Fibroblast of villous mesenchyme (primary cell): ENCODE measurements around the gene LRCOL1. TPM values are rescaled to one million over a fixed set of nuclear protein-coding genes. Genes with fewer than 3 reads are reported as not detected.

ENCODE experiments used
- DNase-seq: peaks from one replicate; pipeline ENCODE4 v3.0.0-alpha.2; 2010; ENCODE audit warnings: low read depth
- H3K4me3 ChIP-seq: 2 replicates; pipeline ENCODE4 v1.5.1; 2011; ENCODE audit warnings: low read depth, mild to moderate bottlenecking, low read length
- total RNA-seq: library from RNA; depleted of rRNA; stranded (reverse); fragments of >200 nt; gene quantifications from 2 replicates; pipeline ENCODE4 v1.2.3, GENCODE V29; 2012
- TF ChIP-seq, protein P1 (sequence below): IDR thresholded peaks from 2 replicates; pipeline ENCODE4 v1.5.1; 2012; ENCODE audit warnings: low read depth, mild to moderate bottlenecking, low read length; ENCODE audit not compliant: insufficient read depth

The LRCOL1 gene
- total RNA-seq, 1 donor, result not detected

GRCh38 chr12:132565365-132565764, 45.0 kb downstream of the LRCOL1 start:
- TF ChIP-seq, protein P1, sequence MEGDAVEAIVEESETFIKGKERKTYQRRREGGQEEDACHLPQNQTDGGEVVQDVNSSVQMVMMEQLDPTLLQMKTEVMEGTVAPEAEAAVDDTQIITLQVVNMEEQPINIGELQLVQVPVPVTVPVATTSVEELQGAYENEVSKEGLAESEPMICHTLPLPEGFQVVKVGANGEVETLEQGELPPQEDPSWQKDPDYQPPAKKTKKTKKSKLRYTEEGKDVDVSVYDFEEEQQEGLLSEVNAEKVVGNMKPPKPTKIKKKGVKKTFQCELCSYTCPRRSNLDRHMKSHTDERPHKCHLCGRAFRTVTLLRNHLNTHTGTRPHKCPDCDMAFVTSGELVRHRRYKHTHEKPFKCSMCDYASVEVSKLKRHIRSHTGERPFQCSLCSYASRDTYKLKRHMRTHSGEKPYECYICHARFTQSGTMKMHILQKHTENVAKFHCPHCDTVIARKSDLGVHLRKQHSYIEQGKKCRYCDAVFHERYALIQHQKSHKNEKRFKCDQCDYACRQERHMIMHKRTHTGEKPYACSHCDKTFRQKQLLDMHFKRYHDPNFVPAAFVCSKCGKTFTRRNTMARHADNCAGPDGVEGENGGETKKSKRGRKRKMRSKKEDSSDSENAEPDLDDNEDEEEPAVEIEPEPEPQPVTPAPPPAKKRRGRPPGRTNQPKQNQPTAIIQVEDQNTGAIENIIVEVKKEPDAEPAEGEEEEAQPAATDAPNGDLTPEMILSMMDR, result no peak
- H3K4me3 ChIP-seq, result no peak overlapping the region
- DNase-seq, result no peak

DNA sequence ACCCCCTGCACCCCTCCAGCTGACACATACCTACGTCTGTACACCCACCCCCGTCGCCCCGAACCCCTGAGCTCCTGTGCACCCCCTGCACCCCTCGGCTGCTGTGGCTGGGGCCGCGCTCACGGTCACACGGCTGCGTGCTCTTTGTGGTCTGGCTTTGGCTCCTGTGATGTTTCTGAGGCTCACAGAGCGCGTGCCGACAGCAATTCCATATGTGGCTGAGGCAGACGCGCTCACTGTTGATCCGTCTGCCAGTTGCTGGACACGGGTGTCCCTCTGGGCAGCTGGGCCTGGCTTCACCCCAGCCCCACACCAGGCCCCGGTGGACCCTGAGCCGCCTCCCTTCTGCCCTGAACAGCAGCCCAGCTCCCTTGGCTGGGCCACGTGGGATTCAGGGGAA, 46.5 kb downstream of the LRCOL1 start:
- TF ChIP-seq, protein P1, result no peak
- DNase-seq, result no peak
- H3K4me3 ChIP-seq, result no peak overlapping the region

DNA sequence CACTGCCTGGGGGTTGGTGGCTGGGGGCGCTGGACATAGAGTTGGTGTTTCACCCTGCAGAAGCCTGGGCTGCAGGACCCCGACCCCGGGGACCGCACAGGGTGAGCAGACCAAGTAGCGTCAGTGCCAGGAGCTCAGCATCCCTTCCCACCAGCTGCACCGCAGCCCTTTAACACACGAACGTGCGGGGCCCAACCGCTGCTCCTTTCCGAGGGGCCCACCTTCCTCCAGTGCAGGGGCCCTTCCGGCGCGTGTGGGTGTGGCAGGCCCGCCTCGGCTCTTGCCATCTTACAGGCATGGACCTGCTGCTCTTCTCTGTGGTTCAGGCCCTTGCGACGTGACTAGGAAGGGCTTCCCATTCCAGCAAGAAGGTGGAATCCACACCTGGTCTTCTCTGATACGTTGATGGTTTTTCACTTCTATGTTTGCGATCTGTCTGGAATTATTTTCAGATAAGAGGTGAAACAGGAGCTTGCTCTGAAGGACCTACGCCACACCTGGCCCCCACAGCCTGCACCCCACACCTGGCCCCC, 47.8 kb downstream of the LRCOL1 start:
- no peak for DNase-seq
- TF ChIP-seq, protein P1, result no peak
- no peak overlapping the region for H3K4me3 ChIP-seq

DNA sequence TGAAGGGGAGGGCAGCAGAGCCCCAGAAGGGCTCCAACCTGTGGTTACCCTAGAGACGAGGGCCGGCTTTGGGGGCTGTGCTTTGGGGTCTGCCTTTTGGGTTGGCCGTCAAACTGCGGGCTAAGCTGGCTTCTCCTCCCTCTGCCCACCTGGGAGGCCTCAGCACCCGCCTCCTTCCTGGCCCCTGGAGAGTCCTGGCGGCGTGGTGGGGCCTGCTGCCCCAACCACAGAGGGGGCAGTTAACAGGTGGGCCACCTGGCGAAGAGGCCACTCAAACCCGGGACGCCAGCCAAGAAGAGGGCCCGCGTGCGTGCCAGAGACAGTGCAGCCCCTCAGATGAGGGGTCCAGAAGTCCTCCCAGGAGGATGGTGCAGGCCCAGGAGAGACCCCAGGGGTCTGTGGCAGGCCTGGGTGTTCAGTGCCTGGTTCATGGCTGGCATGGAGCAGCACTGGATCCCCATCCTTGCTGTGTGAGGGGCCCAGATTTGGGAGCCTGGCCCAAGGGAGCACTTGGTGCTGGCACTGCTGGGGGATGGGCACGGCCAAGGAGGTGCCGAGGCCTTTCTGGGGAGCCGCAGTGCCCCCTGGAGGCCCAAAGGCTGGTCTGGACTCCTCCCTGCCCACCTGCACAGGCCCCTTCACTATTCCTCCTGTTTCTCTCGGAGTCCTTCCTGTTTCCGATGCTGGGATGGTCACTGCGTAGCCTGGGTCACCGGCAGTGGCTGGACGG, 48.8 kb downstream of the LRCOL1 start:
- TF ChIP-seq, protein P1, result peak; percentile 34
- H3K4me3 ChIP-seq, result no peak overlapping the region
- no peak for DNase-seq

DNA sequence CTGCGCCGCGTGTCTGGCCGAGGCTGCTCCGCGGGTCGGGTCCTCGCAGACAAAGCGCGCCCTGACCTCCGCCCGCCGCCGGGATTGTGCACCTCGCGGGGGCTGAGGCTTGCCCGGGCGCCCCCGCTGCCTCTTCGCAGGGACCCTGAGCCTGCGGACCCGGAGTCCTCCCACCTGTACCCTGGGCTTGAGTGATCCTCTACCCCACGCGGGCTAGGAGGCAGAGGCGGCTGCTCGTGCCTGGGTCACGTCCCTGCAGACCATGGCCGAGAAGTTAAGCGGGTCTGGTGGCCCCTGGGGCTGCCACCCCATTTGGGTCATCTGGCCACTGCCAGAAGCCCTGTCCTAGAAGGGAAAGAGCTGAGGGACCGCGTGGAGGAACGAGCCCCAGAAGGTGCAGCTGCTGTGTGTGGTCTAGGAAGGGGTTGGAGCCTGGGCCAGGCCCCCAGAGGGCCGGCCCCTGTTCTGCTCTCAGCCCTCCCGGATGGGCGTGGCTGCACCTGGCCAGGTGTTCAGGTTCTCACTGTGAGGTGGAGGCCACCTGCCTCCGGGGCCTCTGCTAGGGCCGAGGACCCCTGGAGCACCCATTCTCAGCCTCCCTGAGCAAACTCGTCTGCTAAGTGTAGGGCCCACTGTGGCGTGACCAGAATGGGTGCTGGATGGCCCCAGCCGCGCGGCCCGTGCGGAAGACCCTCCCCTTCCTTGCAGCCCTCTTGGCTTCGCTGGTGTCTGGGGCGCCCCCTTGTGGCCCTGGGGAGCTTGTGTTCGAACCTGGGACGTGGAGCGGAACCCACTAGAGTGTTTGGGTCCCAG, 49.6 kb downstream of the LRCOL1 start:
- peak; percentile 52 for DNase-seq
- H3K4me3 ChIP-seq, result peak overlapping the region; percentile 52
- TF ChIP-seq, protein P1, result peak; percentile 75

DNA sequence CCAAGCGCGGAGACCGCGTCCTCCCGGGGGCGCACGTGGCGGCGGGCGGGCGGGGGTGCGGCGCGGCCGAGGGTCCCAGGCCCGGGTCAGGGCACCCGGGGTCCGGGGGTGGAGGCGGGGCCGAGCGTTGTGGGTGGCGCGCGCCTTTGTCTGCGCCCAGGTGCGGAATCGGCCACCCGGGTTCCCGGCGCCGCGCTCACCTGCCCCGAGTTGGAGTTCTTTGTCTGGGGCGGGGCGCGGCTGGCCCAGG, 50.1 kb downstream of the LRCOL1 start:
- no peak for DNase-seq
- H3K4me3 ChIP-seq, result peak overlapping the region; percentile 52
- TF ChIP-seq, protein P1, result no peak
